IPS-18a (cell line): ENCODE results near the gene TSPAN1.

Source experiments
- H3K27ac ChIP-seq: one replicate; pipeline ENCODE4 v1.5.1; 2013; ENCODE audit warnings: low read length
- H3K27me3 ChIP-seq: one replicate; pipeline ENCODE4 v1.6.1; 2013; ENCODE audit warnings: mild to moderate bottlenecking, low read length; ENCODE audit not compliant: control insufficient read depth, insufficient read depth
- H3K36me3 ChIP-seq: one replicate; pipeline ENCODE4 v1.6.1; 2013; ENCODE audit warnings: low read depth, low read length; ENCODE audit not compliant: control insufficient read depth
- H3K4me1 ChIP-seq: one replicate; pipeline ENCODE4 v1.6.1; 2013; ENCODE audit warnings: low read depth, low read length; ENCODE audit not compliant: control insufficient read depth
- H3K4me3 ChIP-seq: one replicate; pipeline ENCODE4 v1.5.1; 2013; ENCODE audit warnings: low read length
- H3K9ac ChIP-seq: one replicate; pipeline ENCODE4 v1.6.1; 2013; ENCODE audit warnings: mild to moderate bottlenecking, low read length, moderate library complexity
- H3K9me3 ChIP-seq: one replicate; pipeline ENCODE4 v1.6.1; 2013; ENCODE audit warnings: low read depth, low read length; ENCODE audit not compliant: control insufficient read depth

The TSPAN1 gene

DNA sequence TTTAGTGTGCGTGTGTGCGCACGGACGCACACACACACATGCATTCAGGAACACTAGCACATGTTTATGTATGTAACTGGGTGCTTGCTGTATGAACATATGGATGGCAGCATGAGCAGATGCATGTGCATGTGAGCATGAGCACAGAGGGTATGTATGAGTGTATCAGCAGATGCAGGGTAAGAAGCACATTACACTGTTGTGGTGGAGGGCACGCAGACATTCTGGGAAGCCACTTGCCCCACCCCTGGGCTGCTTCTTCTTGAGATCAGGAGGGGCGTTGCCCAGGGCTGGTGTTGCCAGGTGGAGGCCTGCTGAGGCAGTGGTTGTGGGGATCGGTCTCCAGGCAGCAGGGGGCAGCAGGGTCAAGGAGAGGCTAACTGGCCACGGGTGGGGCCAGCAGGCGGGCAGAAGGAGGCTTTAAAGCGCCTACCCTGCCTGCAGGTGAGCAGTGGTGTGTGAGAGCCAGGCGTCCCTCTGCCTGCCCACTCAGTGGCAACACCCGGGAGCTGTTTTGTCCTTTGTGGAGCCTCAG, 5.3 kb downstream of the TSPAN1 start:
- Histone ChIP-seq H3K27ac (no peak overlapping the region), H3K36me3 (no peaks in the 10 kb centered on the region), H3K4me3 (no peak overlapping the region), H3K9me3 (no peaks in the 10 kb centered on the region), H3K27me3 (peaks cover 8% of the 10 kb centered on the region), H3K4me1 (peaks cover 3% of the 10 kb centered on the region), H3K9ac (no peak overlapping the region)

DNA sequence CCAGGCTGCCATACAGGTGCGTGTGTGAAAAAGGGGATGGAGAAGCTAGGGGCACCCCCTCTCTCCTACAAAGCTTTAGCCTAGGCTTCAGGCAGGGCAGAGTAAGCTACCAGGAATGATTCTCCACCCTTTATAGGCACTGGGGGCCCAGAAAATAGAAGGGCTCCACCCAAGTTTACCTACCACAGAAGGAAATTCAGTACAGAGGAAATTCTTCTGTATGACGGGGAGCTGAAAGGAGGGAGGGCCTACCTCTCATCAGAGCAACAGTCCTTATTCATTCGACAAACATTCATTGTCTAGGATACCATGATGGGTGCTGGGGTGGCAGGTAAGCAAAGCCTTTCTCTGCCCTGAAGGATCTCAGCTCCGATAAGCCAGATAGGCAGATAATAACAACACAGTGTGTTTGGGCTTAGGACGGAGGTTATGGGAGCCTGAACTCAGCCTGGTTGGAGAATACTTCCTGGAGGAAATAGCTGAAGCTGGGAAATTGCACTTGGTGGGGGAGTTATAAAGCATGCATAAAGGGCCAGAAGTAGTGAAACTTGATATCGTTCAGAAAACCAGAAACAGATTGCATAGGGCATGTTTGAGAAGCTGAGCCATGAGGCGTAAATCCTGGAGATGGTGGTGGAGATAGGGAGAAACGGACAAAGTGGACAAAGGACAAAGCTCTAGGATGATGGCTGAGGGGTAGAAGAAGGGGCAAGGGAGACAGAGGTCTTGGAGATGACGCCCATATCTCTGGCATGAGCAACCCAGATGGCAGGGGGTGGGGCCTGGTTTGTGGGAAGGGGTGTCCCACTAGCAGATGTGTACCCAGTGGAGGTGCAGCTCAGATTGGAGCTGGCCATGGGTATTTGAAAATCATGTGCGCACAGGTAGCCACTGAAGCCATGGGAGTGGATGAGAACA, 6.7 kb downstream of the TSPAN1 start:
- H3K9me3 ChIP-seq, result no peaks in the 10 kb centered on the region
- H3K4me3 ChIP-seq, result no peak overlapping the region
- peaks cover 3% of the 10 kb centered on the region for H3K4me1 ChIP-seq
- no peak overlapping the region for H3K27ac ChIP-seq
- H3K36me3 ChIP-seq, result no peaks in the 10 kb centered on the region
- H3K9ac ChIP-seq, result no peak overlapping the region
- H3K27me3 ChIP-seq, result peaks cover 8% of the 10 kb centered on the region

DNA sequence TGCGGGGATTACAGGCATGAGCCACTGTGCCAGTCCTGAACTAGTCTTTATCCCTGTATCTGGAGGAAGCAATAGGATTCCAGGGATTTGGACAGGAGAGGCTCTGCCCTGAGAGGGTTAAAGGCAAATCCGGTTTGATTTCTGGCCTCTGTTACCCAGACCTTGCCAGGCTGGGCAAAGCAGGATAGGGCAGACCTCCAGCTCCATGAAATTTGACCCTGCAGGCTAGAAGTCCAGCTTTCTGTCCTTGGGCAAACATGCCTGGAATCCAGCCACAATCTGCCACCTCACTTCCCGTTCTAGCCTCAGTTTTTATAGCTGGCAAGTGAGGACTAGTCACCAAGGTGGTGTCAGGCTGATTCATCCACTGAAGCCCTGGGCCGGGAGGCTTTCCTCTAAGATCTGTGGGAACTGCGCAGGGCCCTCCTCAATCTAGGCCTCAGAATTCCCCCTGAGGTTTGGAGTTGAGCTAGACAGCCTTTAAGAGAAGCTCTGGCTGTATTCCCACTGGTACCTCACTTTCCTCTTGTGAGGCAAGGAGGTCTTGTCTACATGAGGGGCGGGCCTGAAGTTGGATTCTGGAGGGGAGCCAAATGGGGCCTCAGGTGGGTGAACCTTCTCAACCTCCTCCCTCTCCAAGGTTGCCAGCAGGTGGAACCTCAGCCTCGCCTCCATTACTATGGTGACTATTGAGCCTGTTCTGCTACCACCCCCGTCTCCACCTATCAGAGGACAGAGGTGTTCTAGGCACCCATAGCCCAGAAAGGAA, 8.4 kb downstream of the TSPAN1 start:
- no peak overlapping the region for H3K27ac ChIP-seq
- H3K36me3 ChIP-seq, result no peaks in the 10 kb centered on the region
- peaks cover 8% of the 10 kb centered on the region for H3K27me3 ChIP-seq
- H3K4me3 ChIP-seq, result no peak overlapping the region
- H3K9ac ChIP-seq, result no peak overlapping the region
- H3K9me3 ChIP-seq, result no peaks in the 10 kb centered on the region
- H3K4me1 ChIP-seq, result peaks cover 3% of the 10 kb centered on the region

DNA sequence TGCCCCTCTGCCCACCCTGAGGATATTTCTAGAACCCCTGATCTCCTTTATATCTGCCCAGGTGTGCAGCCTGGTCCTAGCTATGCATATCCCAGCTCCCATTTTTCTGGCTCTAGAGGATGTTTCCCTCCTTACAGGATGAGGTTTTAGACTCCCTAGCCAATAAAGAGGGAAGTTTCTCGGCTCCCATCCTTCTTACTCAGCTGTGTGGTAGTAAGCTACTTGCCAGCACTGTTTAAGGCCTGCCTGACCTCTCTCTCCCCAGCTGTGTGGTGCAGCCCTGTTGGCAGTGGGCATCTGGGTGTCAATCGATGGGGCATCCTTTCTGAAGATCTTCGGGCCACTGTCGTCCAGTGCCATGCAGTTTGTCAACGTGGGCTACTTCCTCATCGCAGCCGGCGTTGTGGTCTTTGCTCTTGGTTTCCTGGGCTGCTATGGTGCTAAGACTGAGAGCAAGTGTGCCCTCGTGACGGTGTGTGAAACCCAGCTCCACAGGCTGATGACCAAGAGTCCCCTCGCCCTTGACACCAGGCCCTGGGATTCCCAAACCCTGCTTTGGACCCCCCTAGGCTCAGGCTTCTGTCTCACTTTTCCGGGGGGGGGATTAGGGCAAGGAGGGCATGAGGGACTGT, 9.2 kb downstream of the TSPAN1 start:
- H3K36me3 ChIP-seq, result no peaks in the 10 kb centered on the region
- H3K27me3 ChIP-seq, result peaks cover 8% of the 10 kb centered on the region
- no peak overlapping the region for H3K4me3 ChIP-seq
- peaks cover 3% of the 10 kb centered on the region for H3K4me1 ChIP-seq
- H3K9me3 ChIP-seq, result no peaks in the 10 kb centered on the region
- H3K9ac ChIP-seq, result no peak overlapping the region
- no peak overlapping the region for H3K27ac ChIP-seq

DNA sequence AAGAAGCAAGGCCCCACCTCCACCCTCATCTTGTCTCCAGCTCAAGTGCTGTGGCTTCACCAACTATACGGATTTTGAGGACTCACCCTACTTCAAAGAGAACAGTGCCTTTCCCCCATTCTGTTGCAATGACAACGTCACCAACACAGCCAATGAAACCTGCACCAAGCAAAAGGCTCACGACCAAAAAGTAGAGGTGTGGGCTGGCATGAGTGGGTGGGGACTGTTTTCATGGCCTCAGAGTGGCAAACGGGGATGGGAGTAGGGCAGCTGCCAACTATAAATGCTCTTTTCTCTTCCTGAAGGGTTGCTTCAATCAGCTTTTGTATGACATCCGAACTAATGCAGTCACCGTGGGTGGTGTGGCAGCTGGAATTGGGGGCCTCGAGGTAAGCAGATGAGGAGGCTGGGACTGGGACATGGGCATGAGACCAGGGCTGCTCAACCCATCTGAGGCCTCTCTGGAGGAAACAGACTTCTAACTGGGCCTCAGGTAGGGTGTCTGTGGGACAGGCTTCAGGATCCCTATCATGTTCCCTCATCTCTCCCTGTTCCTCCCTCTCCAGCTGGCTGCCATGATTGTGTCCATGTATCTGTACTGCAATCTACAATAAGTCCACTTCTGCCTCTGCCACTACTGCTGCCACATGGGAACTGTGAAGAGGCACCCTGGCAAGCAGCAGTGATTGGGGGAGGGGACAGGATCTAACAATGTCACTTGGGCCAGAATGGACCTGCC, 10.2 kb downstream of the TSPAN1 start:
- Histone ChIP-seq H3K4me3 (no peak overlapping the region), H3K4me1 (no peaks in the 10 kb centered on the region), H3K9me3 (no peaks in the 10 kb centered on the region), H3K9ac (no peak overlapping the region), H3K27ac (no peak overlapping the region), H3K36me3 (no peaks in the 10 kb centered on the region), H3K27me3 (peaks cover 8% of the 10 kb centered on the region)

DNA sequence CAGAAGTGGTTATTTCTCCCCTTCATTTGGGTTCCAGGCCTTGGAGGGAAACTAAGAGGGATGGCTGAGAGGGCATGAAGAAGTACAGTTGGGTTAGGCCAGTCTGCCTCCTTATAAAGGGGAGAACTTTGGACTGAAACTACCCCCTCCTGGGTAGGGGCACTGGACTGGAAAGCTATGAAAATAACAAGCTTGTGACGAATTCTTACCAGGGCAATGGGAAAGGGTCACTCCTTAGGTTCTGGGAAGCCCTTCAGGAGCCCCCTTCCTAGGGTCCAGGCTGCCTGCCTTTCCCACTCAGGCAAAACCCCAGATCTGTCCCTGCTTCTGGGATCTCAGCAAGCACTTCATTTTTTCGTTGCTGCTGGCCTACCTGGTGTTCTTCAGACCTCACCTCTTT, 11.2 kb downstream of the TSPAN1 start:
- Histone ChIP-seq H3K4me1 (no peaks in the 10 kb centered on the region), H3K27ac (no peak overlapping the region), H3K36me3 (no peaks in the 10 kb centered on the region), H3K9me3 (no peaks in the 10 kb centered on the region), H3K4me3 (no peak overlapping the region), H3K27me3 (peaks cover 8% of the 10 kb centered on the region), H3K9ac (no peak overlapping the region)

DNA sequence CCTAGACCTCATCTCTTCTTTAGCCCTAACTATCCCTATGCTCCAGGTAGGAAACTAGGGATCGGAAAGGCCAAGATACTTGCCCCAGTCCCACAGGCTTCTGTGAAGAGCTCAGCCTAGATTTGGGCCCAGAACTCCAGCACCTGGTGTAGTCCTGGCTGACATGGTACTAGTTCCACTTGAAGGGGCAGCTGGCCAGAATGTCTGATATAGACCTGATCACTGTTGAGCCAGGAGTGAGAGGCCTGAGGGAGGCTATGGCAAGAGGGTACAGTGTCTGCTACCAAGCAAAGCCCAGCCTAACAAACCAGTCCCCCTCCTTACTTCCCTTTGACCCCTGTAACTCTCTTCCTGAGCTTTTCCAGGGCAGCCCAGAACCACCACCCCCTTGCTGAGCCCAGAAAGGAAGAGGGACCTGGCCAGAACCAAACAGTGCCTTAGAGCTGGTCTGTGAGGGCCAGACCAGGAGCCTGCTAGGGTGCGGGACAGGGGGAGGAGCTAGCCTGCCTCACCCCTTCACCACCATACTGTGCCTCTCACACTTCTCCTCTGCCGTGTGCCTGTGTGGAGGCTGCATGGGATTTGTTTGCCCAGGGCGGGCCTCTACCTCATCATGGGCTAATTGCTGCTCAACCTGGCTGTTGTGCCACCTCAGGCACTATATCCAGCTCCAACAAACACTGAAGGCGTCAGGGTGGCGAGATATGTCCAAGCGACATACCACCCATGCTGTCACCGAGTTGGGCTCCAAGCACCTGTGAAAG, 12.4 kb downstream of the TSPAN1 start:
- Histone ChIP-seq H3K9ac (no peak overlapping the region), H3K27ac (no peak overlapping the region), H3K27me3 (no peaks in the 10 kb centered on the region), H3K9me3 (no peaks in the 10 kb centered on the region), H3K4me3 (no peak overlapping the region), H3K4me1 (no peaks in the 10 kb centered on the region), H3K36me3 (peaks cover 6% of the 10 kb centered on the region)

DNA sequence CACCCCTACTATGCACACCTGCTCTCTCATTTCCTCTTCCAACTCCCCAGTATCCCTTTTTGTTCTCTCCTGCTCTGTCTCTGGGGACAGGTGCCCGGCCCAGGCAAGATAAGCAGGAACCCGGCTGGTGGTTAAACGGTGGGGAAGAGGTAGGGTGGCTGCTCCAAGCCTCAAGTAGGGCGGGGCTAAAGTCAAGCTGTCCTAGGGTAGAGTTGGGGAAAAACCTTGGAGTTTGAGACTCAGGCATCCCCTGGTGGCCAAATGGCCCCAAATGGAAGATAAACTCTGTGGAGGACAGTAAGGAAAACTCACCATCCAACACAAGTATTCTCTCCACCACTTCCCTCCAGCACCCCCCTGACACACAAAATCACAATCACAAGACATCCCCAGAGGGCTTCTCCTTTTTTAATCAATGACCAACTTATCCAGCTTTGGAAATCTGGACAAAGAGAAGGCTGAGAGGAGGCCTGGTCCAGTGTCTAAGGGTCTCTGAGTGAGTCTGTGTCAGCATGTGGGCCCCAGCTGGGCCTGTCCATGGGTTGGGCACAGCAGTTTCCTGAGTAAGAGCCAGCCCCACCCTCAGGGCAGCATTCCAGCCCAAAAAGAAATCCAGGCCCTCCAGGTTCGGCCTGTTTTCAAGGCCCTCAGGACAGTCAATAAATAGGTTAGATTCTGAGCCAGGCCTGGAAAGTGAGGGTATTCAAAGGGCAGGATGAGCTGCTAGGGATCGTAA, 13.6 kb downstream of the TSPAN1 start:
- Histone ChIP-seq H3K9ac (no peak overlapping the region), H3K27ac (no peak overlapping the region), H3K9me3 (no peaks in the 10 kb centered on the region), H3K36me3 (peaks cover 15% of the 10 kb centered on the region), H3K27me3 (no peaks in the 10 kb centered on the region), H3K4me1 (no peaks in the 10 kb centered on the region), H3K4me3 (no peak overlapping the region)

DNA sequence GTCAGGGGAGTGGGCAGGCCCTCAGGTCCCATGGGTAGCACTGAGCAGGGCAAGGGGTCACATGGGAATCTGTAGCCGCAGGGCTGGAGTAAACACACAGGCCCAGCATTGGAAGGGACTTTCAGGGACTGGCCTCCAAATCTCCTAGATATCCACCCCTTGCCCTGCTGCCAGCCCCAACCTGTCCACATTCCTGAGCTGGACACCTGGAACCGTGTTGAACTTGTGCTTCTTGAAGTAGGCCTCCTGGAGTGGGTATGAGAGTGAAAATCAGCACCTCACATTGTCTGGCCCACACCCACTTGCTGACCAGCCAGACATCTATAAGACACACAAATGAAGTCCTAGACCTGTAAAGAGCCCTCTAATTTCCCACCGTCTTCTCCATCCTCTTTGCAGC, 15.7 kb downstream of the TSPAN1 start:
- Histone ChIP-seq H3K9ac (no peak overlapping the region), H3K27ac (no peak overlapping the region)

DNA sequence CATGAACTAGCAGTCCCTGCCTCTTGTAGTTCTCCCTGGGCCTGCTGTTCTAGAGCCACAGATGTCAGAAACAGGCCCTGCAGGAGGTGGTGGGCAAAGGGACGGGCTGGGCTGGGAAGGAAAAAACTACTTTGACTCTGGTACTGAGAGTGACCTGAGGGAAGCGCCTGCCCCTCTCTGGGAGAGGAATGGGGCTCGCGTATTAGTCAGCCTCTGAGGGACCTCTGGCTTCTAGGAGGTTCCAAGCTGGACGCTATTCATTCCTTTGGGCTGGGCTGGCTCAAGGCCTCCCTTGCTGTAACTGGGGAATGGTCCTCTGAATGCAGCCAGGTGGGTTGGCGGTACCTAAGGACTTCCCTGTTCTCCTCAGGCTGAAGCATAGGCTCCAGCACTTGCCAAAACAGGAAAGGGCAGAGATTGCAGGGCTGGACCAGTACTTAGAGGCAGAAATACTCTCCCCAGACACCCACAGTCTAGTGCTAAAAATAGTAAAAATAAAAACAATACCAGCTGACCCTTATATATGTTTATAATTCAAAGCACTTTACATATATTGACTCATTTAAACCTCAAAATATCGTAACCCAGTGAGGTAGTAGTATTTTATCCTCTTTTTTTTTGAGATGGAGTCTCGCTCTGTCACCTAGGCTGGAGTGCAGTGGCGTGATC, 16.3 kb downstream of the TSPAN1 start:
- Histone ChIP-seq H3K27ac (no peak overlapping the region), H3K36me3 (peaks cover 15% of the 10 kb centered on the region), H3K4me3 (no peak overlapping the region), H3K4me1 (no peaks in the 10 kb centered on the region), H3K9ac (no peak overlapping the region), H3K27me3 (no peaks in the 10 kb centered on the region), H3K9me3 (no peaks in the 10 kb centered on the region)

More for the DNA sequence above, 15.7 kb downstream of the TSPAN1 start:
- Histone ChIP-seq H3K27me3 (no peaks in the 10 kb centered on the region), H3K4me1 (no peaks in the 10 kb centered on the region), H3K36me3 (peaks cover 15% of the 10 kb centered on the region), H3K9me3 (no peaks in the 10 kb centered on the region), H3K4me3 (no peak overlapping the region)
